CD14-positive monocyte (primary cell): ENCODE results near the gene STK11IP. TPM values are rescaled to one million over a fixed set of nuclear protein-coding genes. Genes with fewer than 3 reads are reported as not detected.
A peak's percentile ranks its signal among the peaks of the same experiment; 100 is the strongest.

Experiments used
- DNase-seq, 3 donors: peaks; one replicate each; pipeline ENCODE4 v3.0.0-alpha.2; 2011 to 2022
- H2AFZ ChIP-seq: 2 replicates; pipeline ENCODE4 v1.6.0; 2012; ENCODE audit warnings: mild to moderate bottlenecking, low read depth, low read length, inconsistent platforms; ENCODE audit not compliant: insufficient read depth, poor library complexity, severe bottlenecking
- H3K27ac ChIP-seq, 2 donors: 1 replicate in 1 of 2; 2 replicates in 1 of 2; pipeline ENCODE4 v1.5.1; 2012 to 2013; ENCODE audit warnings: low read length in 2 of 2, control low read depth in 1 of 2, inconsistent platforms in 1 of 2, low read depth in 1 of 2, mild to moderate bottlenecking in 1 of 2
- H3K27me3 ChIP-seq, 2 donors: one replicate each; pipeline versions ENCODE4 v1.6.0 to v1.6.1; 2011 to 2013; ENCODE audit warnings: low read length in 2 of 2; ENCODE audit not compliant: control insufficient read depth in 2 of 2, insufficient read depth in 2 of 2
- H3K36me3 ChIP-seq, 2 donors: replicated peaks in 1 of 2; 1 replicate in 1 of 2; 2 replicates in 1 of 2; pipeline versions ENCODE4 v1.5.1 to v1.6.1; 2012 to 2013; ENCODE audit warnings: low read length in 2 of 2, control low read depth in 1 of 2, inconsistent platforms in 1 of 2, mild to moderate bottlenecking in 1 of 2; ENCODE audit not compliant: insufficient read depth in 2 of 2, control insufficient read depth in 1 of 2
- H3K4me1 ChIP-seq, 2 donors: 1 replicate in 1 of 2; 2 replicates in 1 of 2; pipeline versions ENCODE4 v1.5.1 to v1.6.1; 2012 to 2013; ENCODE audit warnings: low read length in 2 of 2, control low read depth in 1 of 2, inconsistent platforms in 1 of 2, mild to moderate bottlenecking in 1 of 2, moderate library complexity in 1 of 2; ENCODE audit not compliant: insufficient read depth in 2 of 2, control insufficient read depth in 1 of 2
- H3K4me2 ChIP-seq: replicated peaks from 2 replicates; pipeline ENCODE3; 2012; ENCODE audit warnings: low read length, moderate library complexity, mild to moderate bottlenecking; ENCODE audit not compliant: poor library complexity, severe bottlenecking; ENCODE audit errors: extremely low read depth
- H3K4me3 ChIP-seq, 3 experiments: fragments of 200-600 bp in 1 of 3; sonication (generic) in 1 of 3; replicated peaks in 1 of 3; 1 replicate in 2 of 3; 2 replicates in 1 of 3; pipeline ENCODE4 v1.5.1; 2011 to 2013; ENCODE audit warnings: low read length in 3 of 3, mild to moderate bottlenecking in 3 of 3, control low read depth in 2 of 3, low read depth in 2 of 3, inconsistent platforms in 1 of 3, moderate library complexity in 1 of 3
- H3K79me2 ChIP-seq: 2 replicates; pipeline ENCODE4 v1.6.0; 2012; ENCODE audit warnings: mild to moderate bottlenecking, control low read depth, inconsistent platforms, low read length, moderate library complexity; ENCODE audit not compliant: insufficient read depth
- H3K9ac ChIP-seq: 2 replicates; pipeline ENCODE4 v1.6.0; 2017; ENCODE audit warnings: low read length, mild to moderate bottlenecking; ENCODE audit not compliant: insufficient read depth, poor library complexity, severe bottlenecking
- H3K9me3 ChIP-seq, 2 donors: replicated peaks in 1 of 2; 1 replicate in 1 of 2; 2 replicates in 1 of 2; pipeline versions ENCODE4 v1.5.1 to v1.6.1; 2012 to 2013; ENCODE audit warnings: low read length in 2 of 2, control low read depth in 1 of 2; ENCODE audit not compliant: control insufficient read depth in 1 of 2, insufficient read depth in 1 of 2
- H4K20me1 ChIP-seq: 2 replicates; pipeline ENCODE4 v1.6.0; 2012; ENCODE audit warnings: mild to moderate bottlenecking, low read length, control low read depth, moderate library complexity; ENCODE audit not compliant: insufficient read depth
- H3K27ac Mint-ChIP-seq, 7 donors: one replicate each; pipeline ENCODE4 v1.8.0; 2020; ENCODE audit warnings: mild to moderate bottlenecking in 7 of 7, mixed read lengths in 7 of 7, moderate library complexity in 6 of 7, inconsistent platforms in 2 of 7
- H3K27me3 Mint-ChIP-seq, 3 donors: one replicate each; pipeline ENCODE4 v1.8.0; 2021 to 2022; ENCODE audit warnings: low read depth in 3 of 3, mild to moderate bottlenecking in 3 of 3, mixed read lengths in 3 of 3, moderate library complexity in 3 of 3, inconsistent platforms in 1 of 3
- H3K36me3 Mint-ChIP-seq, 2 donors: one replicate each; pipeline ENCODE4 v1.8.0; 2020; ENCODE audit warnings: mixed read lengths in 2 of 2, inconsistent platforms in 1 of 2, mild to moderate bottlenecking in 1 of 2
- H3K4me1 Mint-ChIP-seq: one replicate; pipeline ENCODE4 v1.8.0; 2020; ENCODE audit warnings: mild to moderate bottlenecking, mixed read lengths
- H3K4me3 Mint-ChIP-seq, 2 donors: one replicate each; pipeline ENCODE4 v1.8.0; 2020; ENCODE audit warnings: mild to moderate bottlenecking in 2 of 2, mixed read lengths in 2 of 2, moderate library complexity in 1 of 2
- H3K9me3 Mint-ChIP-seq, 7 donors: one replicate each; pipeline ENCODE4 v1.8.0; 2020 to 2022; ENCODE audit warnings: mixed read lengths in 7 of 7, mild to moderate bottlenecking in 6 of 7, moderate library complexity in 6 of 7, inconsistent platforms in 2 of 7
- CTCF ChIP-seq: fragments of 200-600 bp; IDR thresholded peaks from one replicate; pipeline ENCODE4 v1.8.0; 2022; ENCODE audit warnings: antibody characterized with exemption, mild to moderate bottlenecking
- WGBS: methylation state at CpG from one replicate; pipeline ENCODE4 v1.1.5; 2013; ENCODE audit warnings: missing lambda C conversion rate; ENCODE audit not compliant: insufficient coverage; 5-methylcytosine and 5-hydroxymethylcytosine counted together
- intact Hi-C, 2 donors: fragments of 100-400 bp; cut with micrococcal nuclease; formaldehyde crosslinking; loops; one replicate each; pipeline versions ENCODE4 v1.15.0 to v1.15.1; 2023
- polyA plus RNA-seq, 3 donors: library from polyadenylated mRNA; depleted of rRNA in 1 of 3; unstranded in 2 of 3; stranded (reverse) in 1 of 3; fragments of 300-500 nt in 2 of 3; fragments of >200 nt in 1 of 3; fragmentation: Illumina TruSeq in 2 of 3; gene quantifications; 1 replicate in 2 of 3; 2 replicates in 1 of 3; pipeline ENCODE4 v1.2.3, GENCODE V29; 2012 to 2021

The STK11IP gene
- polyA plus RNA-seq, 3 donors = 13.0 to 79.1 (median 15.7) TPM

DNA sequence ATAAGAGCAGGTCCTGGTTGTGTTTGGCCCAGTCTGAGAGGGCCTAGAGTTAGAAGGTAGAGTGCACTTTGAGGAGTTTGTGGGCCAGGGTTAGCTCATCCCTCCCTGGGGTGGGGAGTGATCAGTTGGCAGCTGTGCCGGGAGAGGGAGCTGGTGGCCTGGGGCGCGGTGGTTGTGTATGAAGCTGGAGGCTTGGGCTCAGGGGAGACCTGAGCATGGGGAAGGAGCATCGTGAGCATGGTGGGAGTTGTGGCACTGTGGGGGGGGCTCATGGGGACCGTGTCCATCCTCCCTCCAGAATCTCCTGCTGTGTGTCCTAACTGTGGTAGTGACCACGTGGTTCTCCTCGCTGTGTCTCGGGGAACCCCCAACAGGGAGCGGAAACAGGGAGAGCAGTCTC is 13.6 kb downstream of the STK11IP start:
- H3K79me2 ChIP-seq = no peaks in the 10 kb centered on the region
- no peak overlapping the region for H3K4me3 ChIP-seq
- Mint-ChIP-seq H3K4me1 (peaks cover 5% of the 10 kb centered on the region), H3K27me3 (peaks cover 0 to 4% (median 0%) of the 10 kb centered on the region in 3 donors), H3K4me3 (no peak overlapping the region), H3K36me3 (peaks cover 85 to 96% of the 10 kb centered on the region in 2 donors), H3K27ac (peak overlapping the region in 2 of 7 donors; percentile 3 to 85), H3K9me3 (no peaks in the 10 kb centered on the region)
- WGBS = 100% methylated on average over 9 of the region's 9 CpGs
- no peak overlapping the region for H3K9ac ChIP-seq
- H3K4me1 ChIP-seq = no peaks in the 10 kb centered on the region
- no peak overlapping the region for H3K27ac ChIP-seq
- intact Hi-C loops = loop anchor here in 1 of 2 donors (10.0 kb wide), 1 partner anchor 187 kb away; no protein-coding TSS in a partner anchor
- DNase-seq = no peak
- TF ChIP-seq CTCF = no peak
- no peak overlapping the region for H3K4me2 ChIP-seq
- no peak overlapping the region for H2AFZ ChIP-seq
- H3K9me3 ChIP-seq = no peaks in the 10 kb centered on the region
- no peaks in the 10 kb centered on the region for H4K20me1 ChIP-seq
- peaks cover 86 to 95% of the 10 kb centered on the region in 2 donors for H3K36me3 ChIP-seq
- H3K27me3 ChIP-seq = no peaks in the 10 kb centered on the region

DNA sequence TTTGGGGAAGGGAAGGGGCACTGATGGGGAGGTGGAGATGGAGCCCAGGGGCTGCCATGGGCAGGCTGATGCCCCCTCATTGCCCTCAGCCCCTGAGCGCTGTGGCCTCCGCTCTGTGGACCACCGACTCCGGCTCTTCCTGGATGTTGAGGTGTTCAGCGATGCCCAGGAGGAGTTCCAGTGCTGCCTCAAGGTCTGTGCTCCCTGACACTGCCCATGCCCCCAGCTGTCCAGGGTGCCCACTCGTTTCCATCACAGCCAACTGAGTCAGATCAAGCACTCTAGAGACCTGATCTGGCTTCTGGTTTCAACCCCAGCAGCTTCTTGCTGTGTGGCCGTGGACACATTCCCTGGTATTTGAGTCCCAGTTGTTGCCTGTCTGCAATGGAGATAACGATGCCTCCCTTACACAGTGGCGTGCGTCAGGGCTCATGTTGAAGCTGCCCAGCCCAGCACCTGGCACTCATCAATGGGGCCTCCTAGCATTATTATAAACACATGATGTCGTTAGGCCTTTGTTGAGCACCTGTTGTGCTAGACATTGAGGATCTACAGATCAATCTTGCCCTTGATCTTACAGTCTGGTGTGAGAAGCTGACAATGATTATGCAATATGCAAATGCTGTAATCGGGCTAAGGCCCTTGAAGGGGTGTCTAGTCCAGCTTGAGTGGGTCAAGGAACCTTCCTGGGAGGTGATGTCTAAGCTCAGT is 14.4 kb downstream of the STK11IP start:
- intact Hi-C loops = loop anchor here in 1 of 2 donors (10.0 kb wide), 1 partner anchor 187 kb away; no protein-coding TSS in a partner anchor

More for the DNA sequence above, 14.4 kb downstream of the STK11IP start:
- Histone ChIP-seq H4K20me1 (no peaks in the 10 kb centered on the region), H3K9me3 (no peaks in the 10 kb centered on the region), H3K4me3 (no peak overlapping the region), H2AFZ (no peak overlapping the region), H3K4me1 (no peaks in the 10 kb centered on the region), H3K36me3 (peaks cover 80 to 95% of the 10 kb centered on the region in 2 donors), H3K27ac (no peak overlapping the region), H3K79me2 (no peaks in the 10 kb centered on the region), H3K9ac (no peak overlapping the region), H3K4me2 (no peak overlapping the region), H3K27me3 (no peaks in the 10 kb centered on the region)
- no peak for DNase-seq
- peaks cover 83 to 96% of the 10 kb centered on the region in 2 donors for H3K36me3 Mint-ChIP-seq
- no peak overlapping the region for H3K4me3 Mint-ChIP-seq
- whole genome bisulfite sequencing = 82% methylated on average over 11 of the region's 12 CpGs
- H3K27ac Mint-ChIP-seq = peak overlapping the region in 1 of 7 donors; percentile 34
- peaks cover 0 to 4% (median 0%) of the 10 kb centered on the region in 3 donors for H3K27me3 Mint-ChIP-seq
- peaks cover 5% of the 10 kb centered on the region for H3K4me1 Mint-ChIP-seq
- TF ChIP-seq CTCF = no peak
- H3K9me3 Mint-ChIP-seq = no peaks in the 10 kb centered on the region
